ENCODE results near the gene CORO2B. TPM values are rescaled to one million over a fixed set of nuclear protein-coding genes. Genes with fewer than 3 reads are reported as not detected.

Gene CORO2B
- total and polyA plus RNA-seq, 5 experiments from 2014 or later = 0.44 to 0.73 TPM; not detected in 3

DNA sequence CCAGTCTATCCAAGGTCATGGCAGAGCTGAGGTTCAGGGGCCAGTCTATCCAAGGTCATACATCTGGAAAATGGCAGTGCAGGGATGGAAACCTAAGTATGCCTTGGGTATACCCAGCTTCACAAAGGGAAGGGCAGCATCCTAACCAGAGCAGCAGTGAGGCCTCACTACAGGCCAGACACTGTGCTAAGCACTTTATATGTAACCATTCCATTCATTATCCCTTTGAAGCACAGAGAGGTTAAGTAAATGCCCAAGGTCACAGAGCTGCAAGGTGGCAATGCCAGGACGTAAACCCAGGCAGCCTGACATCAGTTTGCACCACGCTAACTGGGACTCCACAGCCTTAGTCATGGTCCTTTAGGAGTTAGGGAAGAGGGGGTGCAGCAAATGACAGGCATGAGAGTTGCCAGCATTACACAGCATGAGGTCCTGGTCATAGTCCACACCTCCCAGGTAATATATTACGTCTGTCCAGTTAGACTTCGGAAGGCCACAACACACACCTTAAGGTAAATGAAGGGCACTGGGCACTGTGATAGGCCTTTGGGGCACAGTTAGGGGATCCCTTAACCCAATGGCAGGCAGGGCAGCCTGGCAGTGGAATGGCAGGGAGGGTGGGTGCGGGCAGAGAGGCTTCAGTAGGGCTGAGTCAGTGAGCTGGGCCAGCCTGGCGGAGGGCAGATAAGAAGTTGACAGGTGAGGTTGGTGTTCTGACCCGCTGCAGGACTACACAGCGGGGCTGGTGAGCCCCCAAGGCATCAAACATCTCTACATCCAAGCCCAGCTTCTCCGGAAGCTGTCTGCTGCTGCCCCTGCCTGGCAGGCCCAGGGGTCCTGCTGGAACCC is 21.1 kb upstream of the CORO2B start:
- POLR2A ChIA-PET = no interaction called here
- Mint-ChIP-seq H3K36me3 (no peaks in the 10 kb centered on the region), H3K27ac (no peak overlapping the region), H3K27me3 (peaks cover 35 to 93% (median 66%) of the 10 kb centered on the region in 5 donors), H3K4me1 (peaks cover 15 to 28% (median 17%) of the 10 kb centered on the region in 4 donors), H3K4me3 (peak overlapping the region in 2 of 10 donors; percentile 26 to 61), H3K9me3 (no peaks in the 10 kb centered on the region)
- ATAC-seq (no peak), DNase-seq (no peak)

GRCh38 chr15:68558318-68559305 is 20.2 kb upstream of the CORO2B start:
- Mint-ChIP-seq H3K36me3 (no peaks in the 10 kb centered on the region), H3K9me3 (no peaks in the 10 kb centered on the region), H3K4me3 (peak overlapping the region; percentile 75 to 91 (median 85)), H3K4me1 (peaks cover 15 to 28% (median 17%) of the 10 kb centered on the region in 4 donors), H3K27me3 (peaks cover 29 to 84% (median 56%) of the 10 kb centered on the region in 5 donors), H3K27ac (peak overlapping the region in 1 of 10 donors; percentile 61)
- ATAC-seq = no peak
- POLR2A ChIA-PET = no interaction called here
- DNase-seq = no peak

- POLR2A ChIA-PET = no interaction called here
- no peaks in the 10 kb centered on the region for H3K36me3 Mint-ChIP-seq
- ATAC-seq (peak; percentile 93 to 98), DNase-seq (peak; percentile 46 to 80 (median 72))
- H3K4me3 Mint-ChIP-seq = peak overlapping the region; percentile 75 to 91 (median 85)
- peaks cover 26 to 74% (median 48%) of the 10 kb centered on the region in 5 donors for H3K27me3 Mint-ChIP-seq
- peaks cover 13 to 28% (median 16%) of the 10 kb centered on the region in 4 donors for H3K4me1 Mint-ChIP-seq
- H3K9me3 Mint-ChIP-seq = no peaks in the 10 kb centered on the region
- peak overlapping the region in 3 of 10 donors; percentile 9 to 61 (median 25) for H3K27ac Mint-ChIP-seq
These were observed 19.2 kb upstream of the CORO2B start for GRCh38 chr15:68559345-68560310.

GRCh38 chr15:68560501-68561113 is 18.2 kb upstream of the CORO2B start:
- Mint-ChIP-seq H3K27me3 (peaks cover 24 to 64% (median 40%) of the 10 kb centered on the region in 5 donors), H3K4me3 (peak overlapping the region in 9 of 10 donors; percentile 79 to 91 (median 85))

GRCh38 chr15:68561171-68561900 is 17.5 kb upstream of the CORO2B start:
- H3K4me1 Mint-ChIP-seq = peaks cover 13 to 28% (median 16%) of the 10 kb centered on the region in 4 donors
- peak overlapping the region in 1 of 10 donors; percentile 29 for H3K4me3 Mint-ChIP-seq
- DNase-seq = peak in 1 of 10 donors; percentile 7
- POLR2A ChIA-PET = no interaction called here
- no peaks in the 10 kb centered on the region for H3K36me3 Mint-ChIP-seq
- peaks cover 21 to 57% (median 34%) of the 10 kb centered on the region in 5 donors for H3K27me3 Mint-ChIP-seq
- ATAC-seq = no peak
- no peak overlapping the region for H3K27ac Mint-ChIP-seq
- no peaks in the 10 kb centered on the region for H3K9me3 Mint-ChIP-seq

More at GRCh38 chr15:68560501-68561113, 18.2 kb upstream of the CORO2B start:
- Mint-ChIP-seq H3K27ac (peak overlapping the region in 1 of 10 donors; percentile 60), H3K4me1 (peaks cover 13 to 28% (median 16%) of the 10 kb centered on the region in 4 donors), H3K36me3 (no peaks in the 10 kb centered on the region), H3K9me3 (no peaks in the 10 kb centered on the region)
- DNase-seq (peak in 1 of 10 donors; percentile 12), ATAC-seq (no peak)
- POLR2A ChIA-PET = no interaction called here

- Mint-ChIP-seq H3K4me1 (peaks cover 13 to 28% (median 16%) of the 10 kb centered on the region in 4 donors), H3K9me3 (no peaks in the 10 kb centered on the region), H3K36me3 (no peaks in the 10 kb centered on the region), H3K4me3 (peak overlapping the region in 2 of 10 donors; percentile 29 to 43), H3K27ac (no peak overlapping the region), H3K27me3 (peaks cover 21 to 54% (median 32%) of the 10 kb centered on the region in 5 donors)
- POLR2A ChIA-PET = no interaction called here
- ATAC-seq (no peak), DNase-seq (peak in 1 of 10 donors; percentile 36)
These were observed 16.9 kb upstream of the CORO2B start for GRCh38 chr15:68561901-68562300.

DNA sequence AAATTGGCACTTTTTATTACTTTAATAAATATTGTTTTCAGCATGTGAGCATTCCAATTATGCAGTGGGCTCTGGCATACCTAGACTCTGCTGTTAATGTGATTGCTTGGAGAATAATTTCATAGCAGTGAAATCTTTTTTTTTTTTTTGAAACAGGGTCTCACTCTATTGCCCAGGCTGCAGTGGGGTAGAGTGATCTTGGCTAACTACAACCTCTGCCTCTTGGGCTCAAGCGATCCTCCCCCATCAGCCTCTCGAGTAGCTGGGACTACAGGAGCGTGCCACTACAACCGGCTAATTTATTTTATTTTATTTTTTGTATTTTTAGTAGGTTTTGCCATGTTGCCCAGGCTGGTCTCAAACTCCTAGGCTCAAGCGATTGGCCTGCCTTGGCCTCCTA is 14.6 kb upstream of the CORO2B start:
- no peak overlapping the region for H3K4me3 Mint-ChIP-seq
- no peak overlapping the region for H3K27ac Mint-ChIP-seq
- no peaks in the 10 kb centered on the region for H3K36me3 Mint-ChIP-seq
- POLR2A ChIA-PET = no interaction called here
- DNase-seq = no peak
- H3K4me1 Mint-ChIP-seq = peaks cover 7 to 19% (median 9%) of the 10 kb centered on the region in 4 donors
- ATAC-seq = no peak
- H3K9me3 Mint-ChIP-seq = no peaks in the 10 kb centered on the region
- peaks cover 11 to 52% (median 26%) of the 10 kb centered on the region in 5 donors for H3K27me3 Mint-ChIP-seq

DNA sequence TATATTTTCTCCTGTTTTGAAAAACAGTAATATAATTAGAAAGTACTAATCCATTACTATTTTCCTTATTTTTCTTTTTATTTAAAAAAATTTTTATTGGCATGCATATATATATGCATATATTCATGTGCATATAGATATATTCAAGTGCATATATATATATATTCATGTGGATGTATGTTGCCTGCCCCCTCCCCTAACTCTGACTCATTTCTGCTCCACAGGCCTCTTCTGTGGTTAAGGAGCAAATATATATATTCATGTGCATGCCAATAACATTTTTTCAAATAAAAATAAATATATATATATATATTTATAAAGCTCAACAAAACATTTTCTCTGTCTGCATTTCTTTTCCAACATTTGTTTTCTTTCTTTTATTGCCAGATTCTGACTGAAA is 13.6 kb upstream of the CORO2B start:
- Mint-ChIP-seq H3K27me3 (peaks cover 19 to 52% (median 25%) of the 10 kb centered on the region in 5 donors), H3K36me3 (no peaks in the 10 kb centered on the region), H3K9me3 (peaks cover 0 to 2% (median 0%) of the 10 kb centered on the region in 9 donors), H3K27ac (no peak overlapping the region), H3K4me1 (peaks cover 0 to 9% (median under 1%) of the 10 kb centered on the region in 4 donors), H3K4me3 (no peak overlapping the region)
- DNase-seq (no peak), ATAC-seq (no peak)
- POLR2A ChIA-PET = no interaction called here

- POLR2A ChIA-PET = no interaction called here
These were observed 13.1 kb upstream of the CORO2B start for GRCh38 chr15:68565726-68566125.

GRCh38 chr15:68566377-68566954 is 12.3 kb upstream of the CORO2B start:
- Mint-ChIP-seq H3K27me3 (peaks cover 24 to 52% (median 26%) of the 10 kb centered on the region in 5 donors), H3K36me3 (no peaks in the 10 kb centered on the region), H3K9me3 (peaks cover 0 to 2% (median 0%) of the 10 kb centered on the region in 9 donors), H3K27ac (no peak overlapping the region), H3K4me1 (peaks cover 0 to 3% (median 0%) of the 10 kb centered on the region in 4 donors), H3K4me3 (no peak overlapping the region)
- POLR2A ChIA-PET = no interaction called here
- DNase-seq = peak in 1 of 10 donors; percentile 48
- no peak for ATAC-seq

More at GRCh38 chr15:68565726-68566125, 13.1 kb upstream of the CORO2B start:
- Mint-ChIP-seq H3K27ac (no peak overlapping the region), H3K9me3 (peaks cover 0 to 2% (median 0%) of the 10 kb centered on the region in 9 donors), H3K27me3 (peaks cover 20 to 52% (median 24%) of the 10 kb centered on the region in 5 donors), H3K36me3 (no peaks in the 10 kb centered on the region), H3K4me3 (no peak overlapping the region), H3K4me1 (peaks cover 0 to 4% (median 0%) of the 10 kb centered on the region in 4 donors)
- DNase-seq (peak in 1 of 10 donors; percentile 38), ATAC-seq (no peak)
